Hepatocyte (in vitro differentiated cells): ENCODE data around the gene C22orf39. TPM values are rescaled to one million over a fixed set of nuclear protein-coding genes. Genes with fewer than 3 reads are reported as not detected.

Experiments used
- DNase-seq: peaks from one replicate; pipeline ENCODE4 v3.0.0-alpha.2; 2016; ENCODE audit warnings: low spot score
- H2AFZ ChIP-seq: fragments of 200-600 bp; sonication (generic); 2 replicates; pipeline ENCODE4 v1.6.0; 2016; ENCODE audit warnings: antibody characterized with exemption, mild to moderate bottlenecking
- H3K27ac ChIP-seq: fragments of 200-600 bp; sonication (generic); 2 replicates; pipeline ENCODE4 v1.5.1; 2016; ENCODE audit warnings: mild to moderate bottlenecking
- H3K27me3 ChIP-seq: fragments of 200-600 bp; sonication (generic); 2 replicates; pipeline ENCODE4 v1.6.1; 2016
- H3K36me3 ChIP-seq: fragments of 200-600 bp; sonication (generic); replicated peaks from 2 replicates; pipeline ENCODE4 v1.5.1; 2016; ENCODE audit warnings: low read depth; ENCODE audit not compliant: insufficient read depth
- H3K4me1 ChIP-seq: fragments of 200-600 bp; sonication (generic); 2 replicates; pipeline ENCODE4 v1.5.1; 2016; ENCODE audit warnings: mild to moderate bottlenecking, moderate library complexity; ENCODE audit not compliant: insufficient read depth
- H3K4me2 ChIP-seq: fragments of 200-600 bp; sonication (generic); 2 replicates; pipeline ENCODE4 v1.6.0; 2016
- H3K4me3 ChIP-seq: fragments of 200-600 bp; sonication (generic); 2 replicates; pipeline ENCODE4 v1.5.1; 2016; ENCODE audit warnings: mild to moderate bottlenecking
- H3K79me2 ChIP-seq: fragments of 200-600 bp; sonication (generic); 2 replicates; pipeline ENCODE4 v1.6.0; 2017; ENCODE audit warnings: mild to moderate bottlenecking
- H3K9me2 ChIP-seq: fragments of 200-600 bp; sonication (generic); replicated peaks from 2 replicates; pipeline ENCODE4 v1.6.0; 2017; ENCODE audit warnings: mild to moderate bottlenecking; ENCODE audit not compliant: insufficient read depth
- H3K9me3 ChIP-seq: fragments of 200-600 bp; sonication (generic); 2 replicates; pipeline ENCODE4 v1.5.1; 2016; ENCODE audit warnings: low read depth, mild to moderate bottlenecking
- H4K20me1 ChIP-seq: fragments of 200-600 bp; sonication (generic); 2 replicates; pipeline ENCODE4 v1.6.0; 2016; ENCODE audit warnings: mild to moderate bottlenecking; ENCODE audit not compliant: insufficient read depth, poor library complexity, severe bottlenecking
- CTCF ChIP-seq: fragments of 200-600 bp; sonication (generic); IDR thresholded peaks from 2 replicates; pipeline ENCODE4 v1.5.1; 2016; ENCODE audit warnings: antibody characterized with exemption, mild to moderate bottlenecking; ENCODE audit not compliant: poor library complexity
- EZH2 ChIP-seq: fragments of 200-600 bp; sonication (generic); IDR thresholded peaks from 2 replicates; pipeline ENCODE4 v1.6.1; 2016; ENCODE audit warnings: antibody characterized with exemption, mild to moderate bottlenecking, borderline replicate concordance
- EZH2phosphoT487 ChIP-seq: fragments of 200-600 bp; sonication (generic); IDR thresholded peaks from one replicate; pipeline ENCODE4 v1.6.1; 2018; ENCODE audit warnings: antibody characterized with exemption, mild to moderate bottlenecking, low read depth, moderate library complexity; ENCODE audit not compliant: unreplicated experiment, severe bottlenecking
- WGBS: methylation state at CpG from one replicate; pipeline ENCODE4 v1.1.6; 2016; ENCODE audit warnings: low lambda C conversion rate; ENCODE audit errors: missing lambda C conversion rate; 5-methylcytosine and 5-hydroxymethylcytosine counted together
- polyA plus RNA-seq: library from polyadenylated mRNA; unstranded; fragments of >200 nt; fragmentation: Nextera tagmentation; extraction: Ambion mirVana; gene quantifications from 2 replicates; pipeline ENCODE4 v1.2.1, GENCODE V29; 2016
- total RNA-seq: library from RNA; depleted of rRNA; stranded (reverse); fragments of >200 nt; gene quantifications from 2 replicates; pipeline ENCODE4 v1.2.3, GENCODE V29; 2014

The C22orf39 gene
- total and polyA plus RNA-seq, 2 experiments from 2014 or later, result 29.5 to 32.4 TPM

- 99% methylated on average over 4 of the region's 4 CpGs for WGBS
- Histone ChIP-seq H3K27me3 (no peaks in the 10 kb centered on the region), H2AFZ (no peak overlapping the region), H3K4me1 (peaks cover 6% of the 10 kb centered on the region), H3K36me3 (no peaks in the 10 kb centered on the region), H3K9me3 (no peaks in the 10 kb centered on the region), H3K9me2 (no peaks in the 10 kb centered on the region), H3K27ac (no peak overlapping the region), H3K4me3 (no peak overlapping the region), H3K4me2 (no peak overlapping the region), H4K20me1 (no peaks in the 10 kb centered on the region), H3K79me2 (peaks cover 5% of the 10 kb centered on the region)
- TF ChIP-seq EZH2 (no peak), EZH2phosphoT487 (no peak), CTCF (no peak)
- DNase-seq, result no peak
Measured at GRCh38 chr22:19451570-19451969, 4.1 kb upstream of the C22orf39 start.

- Histone ChIP-seq H3K36me3 (no peaks in the 10 kb centered on the region), H3K27me3 (no peaks in the 10 kb centered on the region), H3K4me3 (no peak overlapping the region), H3K79me2 (peaks cover 15% of the 10 kb centered on the region), H4K20me1 (no peaks in the 10 kb centered on the region), H3K4me2 (no peak overlapping the region), H3K27ac (no peak overlapping the region), H3K4me1 (peaks cover 15% of the 10 kb centered on the region), H3K9me3 (no peaks in the 10 kb centered on the region), H3K9me2 (no peaks in the 10 kb centered on the region), H2AFZ (no peak overlapping the region)
- no peak for DNase-seq
- 97% methylated on average over 8 of the region's 8 CpGs for WGBS
- no peak for TF ChIP-seq EZH2
- no peak for TF ChIP-seq EZH2phosphoT487
- TF ChIP-seq CTCF, result no peak
Measured at GRCh38 chr22:19450363-19451175, 3.1 kb upstream of the C22orf39 start.

GRCh38 chr22:19449422-19449767 is 1.9 kb upstream of the C22orf39 start:
- Histone ChIP-seq H3K4me2 (no peak overlapping the region), H4K20me1 (no peaks in the 10 kb centered on the region), H3K79me2 (peaks cover 27% of the 10 kb centered on the region), H3K9me3 (no peaks in the 10 kb centered on the region), H3K27ac (no peak overlapping the region), H3K36me3 (no peaks in the 10 kb centered on the region), H3K27me3 (no peaks in the 10 kb centered on the region), H3K9me2 (no peaks in the 10 kb centered on the region), H3K4me3 (no peak overlapping the region), H2AFZ (no peak overlapping the region), H3K4me1 (peaks cover 20% of the 10 kb centered on the region)
- DNase-seq, result no peak
- WGBS, result 79% methylated on average over 2 of the region's 2 CpGs
- TF ChIP-seq CTCF, result no peak
- TF ChIP-seq EZH2phosphoT487, result no peak
- TF ChIP-seq EZH2, result no peak
